WTC11 (cell line): Measurements from ENCODE around the gene TRMT44. TPM values are rescaled to one million over a fixed set of nuclear protein-coding genes. Genes with fewer than 3 reads are reported as not detected.

Experiments
- ATAC-seq: fragments of 200-7000 bp; cut with Tn5 transposase; 2 replicates; pipeline ENCODE4 v1.10.0; 2021; ENCODE audit warnings: mild to moderate bottlenecking, moderate library complexity
- CTCF ChIA-PET: fragments of 300-600 bp; sonication (Branson Sonifier 250); formaldehyde crosslinking; loops from one replicate; lab custom pipeline; 2021; ENCODE audit warnings: antibody characterized with exemption; lab: Charles Lee
- POLR2A ChIA-PET: fragments of 350-600 bp; sonication (Branson Sonifier 250); formaldehyde crosslinking; loops from one replicate; lab custom pipeline; 2021; ENCODE audit warnings: antibody characterized with exemption; lab: Charles Lee
- DNase-seq: peaks from one replicate; pipeline ENCODE4 v3.0.0; 2021; ENCODE audit warnings: low spot score
- H3K27ac Mint-ChIP-seq: 2 replicates; pipeline ENCODE4 v1.8.0; 2021; ENCODE audit warnings: mixed read lengths
- H3K27me3 Mint-ChIP-seq: 2 replicates; pipeline ENCODE4 v1.8.0; 2021; ENCODE audit warnings: low read depth, mild to moderate bottlenecking, moderate library complexity, mixed read lengths
- H3K36me3 Mint-ChIP-seq: 2 replicates; pipeline ENCODE4 v1.8.0; 2021; ENCODE audit warnings: mixed read lengths
- H3K4me1 Mint-ChIP-seq: 2 replicates; pipeline ENCODE4 v1.8.0; 2022; ENCODE audit warnings: mixed read lengths
- H3K4me3 Mint-ChIP-seq: 2 replicates; pipeline ENCODE4 v1.8.0; 2021; ENCODE audit warnings: mild to moderate bottlenecking, moderate library complexity, mixed read lengths
- H3K9me3 Mint-ChIP-seq: 2 replicates; pipeline ENCODE4 v1.8.0; 2021; ENCODE audit warnings: mixed read lengths
- CREM ChIP-seq: sonication (generic); formaldehyde crosslinking; IDR thresholded peaks from 2 replicates; pipeline ENCODE4 v1.8.1; 2022; ENCODE audit warnings: mild to moderate bottlenecking, missing genetic modification reagents, moderate library complexity
- EMX1 ChIP-seq: fragments of 250-450 bp; sonication (Bioruptor Pico); IDR thresholded peaks from 2 replicates; pipeline ENCODE4 v1.8.0; 2021; ENCODE audit warnings: mild to moderate bottlenecking
- ESRRA ChIP-seq: sonication (generic); formaldehyde crosslinking; IDR thresholded peaks from 2 replicates; pipeline ENCODE4 v1.8.1; 2022; ENCODE audit warnings: mild to moderate bottlenecking, missing genetic modification reagents, borderline replicate concordance
- GABPB1 ChIP-seq: sonication (generic); formaldehyde crosslinking; IDR thresholded peaks from 2 replicates; pipeline ENCODE4 v1.8.1; 2023; ENCODE audit warnings: mild to moderate bottlenecking, missing genetic modification reagents
- HMGA2 ChIP-seq: fragments of 250-450 bp; sonication (Bioruptor Pico); IDR thresholded peaks from 2 replicates; pipeline ENCODE4 v1.4.0; 2021; ENCODE audit warnings: mild to moderate bottlenecking, moderate library complexity
- JUN ChIP-seq: sonication (generic); formaldehyde crosslinking; IDR thresholded peaks from 2 replicates; pipeline ENCODE4 v1.8.0; 2023; ENCODE audit warnings: mild to moderate bottlenecking, missing genetic modification reagents
- MAX ChIP-seq: sonication (generic); formaldehyde crosslinking; IDR thresholded peaks from 2 replicates; pipeline ENCODE4 v1.8.0; 2022; ENCODE audit warnings: mild to moderate bottlenecking, missing genetic modification reagents
- NFATC4 ChIP-seq: fragments of 250-450 bp; sonication (Bioruptor Pico); IDR thresholded peaks from 2 replicates; pipeline ENCODE4 v1.9.0; 2021; ENCODE audit warnings: mild to moderate bottlenecking
- NFYB ChIP-seq: sonication (generic); formaldehyde crosslinking; conservative IDR thresholded peaks from 2 replicates; pipeline ENCODE4 v1.8.0; 2022; ENCODE audit warnings: low read depth, missing genetic modification reagents
- OVOL2 ChIP-seq: fragments of 250-450 bp; sonication (Bioruptor Pico); IDR thresholded peaks from 2 replicates; pipeline ENCODE4 v1.9.0; 2021; ENCODE audit warnings: mild to moderate bottlenecking, borderline replicate concordance
- RELA ChIP-seq: sonication (generic); formaldehyde crosslinking; IDR thresholded peaks from 2 replicates; pipeline ENCODE4 v1.8.1; 2022; ENCODE audit warnings: missing genetic modification reagents, mild to moderate bottlenecking, borderline replicate concordance
- SMAD3 ChIP-seq: sonication (generic); formaldehyde crosslinking; IDR thresholded peaks from 2 replicates; pipeline ENCODE4 v1.8.0; 2022; ENCODE audit warnings: missing genetic modification reagents, mild to moderate bottlenecking, borderline replicate concordance
- SOX15 ChIP-seq: fragments of 250-450 bp; sonication (Bioruptor Pico); IDR thresholded peaks from 2 replicates; pipeline ENCODE4 v1.9.0; 2021; ENCODE audit warnings: mild to moderate bottlenecking
- TCF7 ChIP-seq: sonication (generic); formaldehyde crosslinking; IDR thresholded peaks from 2 replicates; pipeline ENCODE4 v1.8.0; 2022; ENCODE audit warnings: mild to moderate bottlenecking, low read depth, missing genetic modification reagents, moderate library complexity
- TP53 ChIP-seq: sonication (generic); formaldehyde crosslinking; IDR thresholded peaks from 2 replicates; pipeline ENCODE4 v1.8.1; 2023; ENCODE audit warnings: mild to moderate bottlenecking, missing genetic modification reagents
- ZMAT4 ChIP-seq: fragments of 250-450 bp; sonication (Bioruptor Pico); IDR thresholded peaks from 2 replicates; pipeline ENCODE4 v1.9.0; 2021; ENCODE audit warnings: mild to moderate bottlenecking
- ZNF121 ChIP-seq: sonication (generic); formaldehyde crosslinking; IDR thresholded peaks from 2 replicates; pipeline ENCODE4 v1.8.0; 2023; ENCODE audit warnings: missing genetic modification reagents
- ZNF232 ChIP-seq: sonication (generic); formaldehyde crosslinking; IDR thresholded peaks from 2 replicates; pipeline ENCODE4 v1.8.0; 2022; ENCODE audit warnings: mild to moderate bottlenecking, missing genetic modification reagents
- ZNF396 ChIP-seq: fragments of 250-450 bp; sonication (Bioruptor Pico); IDR thresholded peaks from 2 replicates; pipeline ENCODE4 v1.8.0; 2021; ENCODE audit warnings: mild to moderate bottlenecking, moderate library complexity, borderline replicate concordance
- ZNF416 ChIP-seq: fragments of 250-450 bp; sonication (Bioruptor Pico); IDR thresholded peaks from 2 replicates; pipeline ENCODE4 v1.9.0; 2021; ENCODE audit warnings: mild to moderate bottlenecking, inconsistent platforms
- ZNF423 ChIP-seq: fragments of 250-450 bp; sonication (Bioruptor Pico); IDR thresholded peaks from 2 replicates; pipeline ENCODE4 v2.1.2; 2022; ENCODE audit warnings: mild to moderate bottlenecking, moderate library complexity
- ZNF512 ChIP-seq: sonication (generic); formaldehyde crosslinking; IDR thresholded peaks from 2 replicates; pipeline ENCODE4 v1.8.1; 2022; ENCODE audit warnings: missing genetic modification reagents, borderline replicate concordance
- total RNA-seq: library from RNA; stranded (reverse); gene quantifications from 3 replicates; pipeline ENCODE4 v1.2.3, GENCODE V29; 2021

The TRMT44 gene
- total RNA-seq, 1 experiment from 2014 or later = 28.4 TPM

GRCh38 chr4:8442596-8443358 lies 2.2 kb downstream of the TRMT44 start:
- peaks cover 33% of the 10 kb centered on the region for H3K4me1 Mint-ChIP-seq
- peaks cover 12% of the 10 kb centered on the region for H3K9me3 Mint-ChIP-seq
- peaks cover 6% of the 10 kb centered on the region; the same call in 1 of the 2 replicates for H3K36me3 Mint-ChIP-seq
- no peak for DNase-seq
- TF ChIP-seq TP53 = no peak
- TF ChIP-seq SOX15 (CRISPR knock-in tag) = no peak
- TF ChIP-seq NFATC4 = no peak
- TF ChIP-seq SMAD3 (CRISPR knock-in tag) = no peak
- ChIA-PET CTCF (no interaction called here), POLR2A (no interaction called here)
- H3K27ac Mint-ChIP-seq = no peak overlapping the region; the same call in 1 of the 2 replicates
- H3K4me3 Mint-ChIP-seq = peak overlapping the region; percentile 79
- no peak for ATAC-seq
- no peaks in the 10 kb centered on the region; the same call in 1 of the 2 replicates for H3K27me3 Mint-ChIP-seq

- Mint-ChIP-seq H3K36me3 (peaks cover 6% of the 10 kb centered on the region), H3K4me1 (peaks cover 28% of the 10 kb centered on the region), H3K27ac (no peak overlapping the region), H3K4me3 (no peak overlapping the region), H3K27me3 (no peaks in the 10 kb centered on the region; the same call in 1 of the 2 replicates), H3K9me3 (peaks cover 12% of the 10 kb centered on the region)
- CTCF ChIA-PET = no interaction called here
- no peak for ATAC-seq
- POLR2A ChIA-PET = no interaction called here
- no peak for DNase-seq
- no peak for TF ChIP-seq RELA
- no peak for TF ChIP-seq SOX15 (CRISPR knock-in tag)
- no peak for TF ChIP-seq NFYB (CRISPR knock-in tag)
- no peak for TF ChIP-seq ZNF396 (CRISPR knock-in tag)
- no peak for TF ChIP-seq TCF7 (CRISPR knock-in tag)
- TF ChIP-seq JUN (CRISPR knock-in tag) = no peak
- TF ChIP-seq HMGA2 (CRISPR knock-in tag) = no peak
- no peak for TF ChIP-seq EMX1 (CRISPR knock-in tag)
These were observed 3.2 kb downstream of the TRMT44 start for GRCh38 chr4:8443801-8444200.

- no peaks in the 10 kb centered on the region for H3K9me3 Mint-ChIP-seq
- CTCF ChIA-PET = no interaction called here
- POLR2A ChIA-PET = no interaction called here
These were observed 5.5 kb downstream of the TRMT44 start for GRCh38 chr4:8446122-8446521.

More at GRCh38 chr4:8446122-8446521, 5.5 kb downstream of the TRMT44 start:
- H3K4me1 Mint-ChIP-seq = peaks cover 21% of the 10 kb centered on the region
- H3K27me3 Mint-ChIP-seq = no peaks in the 10 kb centered on the region
- H3K27ac Mint-ChIP-seq = no peak overlapping the region
- DNase-seq = no peak
- TF ChIP-seq ZNF232 (CRISPR knock-in tag) (no peak), CREM (no peak), ZNF423 (CRISPR knock-in tag) (no peak), ZNF416 (CRISPR knock-in tag) (no peak), MAX (no peak), OVOL2 (CRISPR knock-in tag) (no peak), ZNF512 (CRISPR knock-in tag) (no peak), GABPB1 (CRISPR knock-in tag) (no peak), ZMAT4 (CRISPR knock-in tag) (no peak), ZNF121 (CRISPR knock-in tag) (no peak), ESRRA (CRISPR knock-in tag) (no peak)
- TF ChIP-seq, all 79 proteins: peak for 0
- H3K36me3 Mint-ChIP-seq = peaks cover 9% of the 10 kb centered on the region
- ATAC-seq = no peak
- no peak overlapping the region for H3K4me3 Mint-ChIP-seq
